Measurements from ENCODE around the gene PRRC2C. TPM values are rescaled to one million over a fixed set of nuclear protein-coding genes. Genes with fewer than 3 reads are reported as not detected.

Gene PRRC2C
- total RNA-seq, 1 experiment from 2014 or later: 208 TPM

DNA sequence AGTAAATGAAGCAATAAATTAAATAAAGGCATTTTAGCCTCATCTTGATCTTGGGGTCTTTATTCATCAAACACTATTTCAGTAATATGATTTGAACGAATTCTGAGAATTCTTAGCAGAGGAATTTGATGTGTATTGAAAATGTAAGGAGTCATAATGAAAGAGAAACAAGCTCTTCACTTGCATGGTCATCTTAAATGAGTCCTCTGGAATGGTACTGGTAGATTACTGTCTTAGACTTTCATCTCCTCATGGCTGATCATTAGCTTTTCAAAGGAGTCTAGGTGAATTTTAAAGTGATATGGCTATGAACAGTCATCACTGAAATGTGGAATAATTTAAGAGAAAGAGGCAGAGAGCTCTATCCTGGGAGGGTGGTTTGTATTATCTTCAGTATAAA, 30.0 kb downstream of the PRRC2C start:
- intact Hi-C loops (cut with micrococcal nuclease; ENCODE audit: unreplicated experiment): no loop called here
- Histone ChIP-seq H3K36me3 (ENCODE audit: control insufficient read depth, insufficient read depth, low read length) (no peaks in the 10 kb centered on the region; the same call in 1 of the 2 replicates), H3K4me3 (ENCODE audit: low read depth, low read length) (no peak overlapping the region), H3K9me3 (no peaks in the 10 kb centered on the region), H3K4me1 (no peaks in the 10 kb centered on the region), H3K27me3 (replicated peaks; ENCODE audit: control insufficient read depth, insufficient read depth, low read length) (no peaks in the 10 kb centered on the region)
- no peak overlapping the region for H3K27ac Mint-ChIP-seq (ENCODE audit: unreplicated experiment)
- no peaks in the 10 kb centered on the region for H3K9me3 Mint-ChIP-seq (ENCODE audit: unreplicated experiment)
- CTCF ChIA-PET: no interaction called here
- peaks cover 15% of the 10 kb centered on the region for H3K4me1 Mint-ChIP-seq (ENCODE audit: low read depth, unreplicated experiment)
- POLR2A ChIA-PET: no interaction called here
- no peaks in the 10 kb centered on the region for H3K27me3 Mint-ChIP-seq (ENCODE audit: insufficient read depth, unreplicated experiment)
- H3K4me3 Mint-ChIP-seq (ENCODE audit: unreplicated experiment): no peak overlapping the region
- TF ChIP-seq, protein P1, sequence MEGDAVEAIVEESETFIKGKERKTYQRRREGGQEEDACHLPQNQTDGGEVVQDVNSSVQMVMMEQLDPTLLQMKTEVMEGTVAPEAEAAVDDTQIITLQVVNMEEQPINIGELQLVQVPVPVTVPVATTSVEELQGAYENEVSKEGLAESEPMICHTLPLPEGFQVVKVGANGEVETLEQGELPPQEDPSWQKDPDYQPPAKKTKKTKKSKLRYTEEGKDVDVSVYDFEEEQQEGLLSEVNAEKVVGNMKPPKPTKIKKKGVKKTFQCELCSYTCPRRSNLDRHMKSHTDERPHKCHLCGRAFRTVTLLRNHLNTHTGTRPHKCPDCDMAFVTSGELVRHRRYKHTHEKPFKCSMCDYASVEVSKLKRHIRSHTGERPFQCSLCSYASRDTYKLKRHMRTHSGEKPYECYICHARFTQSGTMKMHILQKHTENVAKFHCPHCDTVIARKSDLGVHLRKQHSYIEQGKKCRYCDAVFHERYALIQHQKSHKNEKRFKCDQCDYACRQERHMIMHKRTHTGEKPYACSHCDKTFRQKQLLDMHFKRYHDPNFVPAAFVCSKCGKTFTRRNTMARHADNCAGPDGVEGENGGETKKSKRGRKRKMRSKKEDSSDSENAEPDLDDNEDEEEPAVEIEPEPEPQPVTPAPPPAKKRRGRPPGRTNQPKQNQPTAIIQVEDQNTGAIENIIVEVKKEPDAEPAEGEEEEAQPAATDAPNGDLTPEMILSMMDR (IDR thresholded peaks at IDR 0.05; ENCODE audit: insufficient read depth in 1 of 2, low read depth in 1 of 2, low read length in 1 of 2, severe bottlenecking in 1 of 2, unreplicated experiment in 1 of 2): no peak
- BruUV-seq (replicated peaks): no TSS peak
- H3K36me3 Mint-ChIP-seq (ENCODE audit: insufficient read depth, unreplicated experiment): peaks cover 62% of the 10 kb centered on the region
- no peak for DNase-seq

DNA sequence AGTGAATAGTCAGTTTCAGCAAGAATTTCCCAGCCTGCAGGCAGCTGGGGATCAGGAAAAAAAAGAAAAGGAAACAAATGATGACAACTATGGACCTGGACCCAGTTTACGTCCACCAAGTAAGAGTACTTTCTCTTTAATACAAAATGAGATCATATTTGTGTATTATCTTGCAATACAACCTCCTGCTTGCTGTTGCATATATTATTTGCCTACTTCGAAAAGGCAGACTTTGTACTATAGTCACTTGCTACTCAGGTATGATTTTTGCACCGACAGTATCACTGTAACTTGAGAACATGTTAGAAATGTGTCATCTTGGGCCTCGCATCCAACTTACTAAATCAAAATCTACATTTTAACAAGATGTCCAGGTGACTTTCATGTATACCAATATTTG, 30.4 kb downstream of the PRRC2C start:
- intact Hi-C loops (cut with micrococcal nuclease; ENCODE audit: unreplicated experiment): no loop called here
- ChIA-PET CTCF (no interaction called here), POLR2A (no interaction called here)
- no peaks in the 10 kb centered on the region for H3K9me3 ChIP-seq
- DNase-seq: no peak
- H3K36me3 ChIP-seq (ENCODE audit: control insufficient read depth, insufficient read depth, low read length): no peaks in the 10 kb centered on the region; the same call in 1 of the 2 replicates
- Mint-ChIP-seq H3K4me1 (ENCODE audit: low read depth, unreplicated experiment) (peaks cover 15% of the 10 kb centered on the region), H3K36me3 (ENCODE audit: insufficient read depth, unreplicated experiment) (peaks cover 64% of the 10 kb centered on the region), H3K27me3 (ENCODE audit: insufficient read depth, unreplicated experiment) (no peaks in the 10 kb centered on the region), H3K4me3 (ENCODE audit: unreplicated experiment) (no peak overlapping the region), H3K9me3 (ENCODE audit: unreplicated experiment) (no peaks in the 10 kb centered on the region), H3K27ac (ENCODE audit: unreplicated experiment) (no peak overlapping the region)
- no peaks in the 10 kb centered on the region for H3K4me1 ChIP-seq
- BruUV-seq (replicated peaks): no TSS peak
- H3K27me3 ChIP-seq (replicated peaks; ENCODE audit: control insufficient read depth, insufficient read depth, low read length): no peaks in the 10 kb centered on the region
- TF ChIP-seq, protein P1 (IDR thresholded peaks at IDR 0.05; ENCODE audit: insufficient read depth in 1 of 2, low read depth in 1 of 2, low read length in 1 of 2, severe bottlenecking in 1 of 2, unreplicated experiment in 1 of 2): no peak
- H3K4me3 ChIP-seq (ENCODE audit: low read depth, low read length): no peak overlapping the region

DNA sequence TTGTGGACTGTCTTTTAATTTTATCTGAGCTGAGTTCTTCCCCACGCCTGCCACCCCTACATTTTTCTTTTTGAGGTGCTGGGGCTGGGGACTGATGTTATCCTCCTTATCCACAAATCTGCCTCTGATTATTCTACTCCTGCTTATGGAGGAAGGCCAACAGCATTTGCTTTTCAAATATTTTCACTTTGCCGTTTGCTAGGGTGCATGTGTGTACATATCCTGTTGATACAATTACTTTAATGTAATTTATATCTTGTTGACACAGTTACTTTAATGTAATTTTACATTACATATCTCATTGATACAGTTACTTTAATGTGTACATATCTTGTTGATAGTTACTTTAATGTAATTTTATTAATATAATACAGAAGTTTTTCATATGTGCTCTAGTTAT, 36.2 kb downstream of the PRRC2C start:
- TF ChIP-seq, protein P1 (IDR thresholded peaks at IDR 0.05; ENCODE audit: insufficient read depth in 1 of 2, low read depth in 1 of 2, low read length in 1 of 2, severe bottlenecking in 1 of 2, unreplicated experiment in 1 of 2): no peak
- Mint-ChIP-seq H3K27ac (ENCODE audit: unreplicated experiment) (no peak overlapping the region), H3K4me1 (ENCODE audit: low read depth, unreplicated experiment) (no peaks in the 10 kb centered on the region), H3K36me3 (ENCODE audit: insufficient read depth, unreplicated experiment) (peaks cover 83% of the 10 kb centered on the region), H3K9me3 (ENCODE audit: unreplicated experiment) (no peaks in the 10 kb centered on the region), H3K27me3 (ENCODE audit: insufficient read depth, unreplicated experiment) (no peaks in the 10 kb centered on the region), H3K4me3 (ENCODE audit: unreplicated experiment) (no peak overlapping the region)
- Histone ChIP-seq H3K27me3 (replicated peaks; ENCODE audit: control insufficient read depth, insufficient read depth, low read length) (no peaks in the 10 kb centered on the region), H3K4me3 (ENCODE audit: low read depth, low read length) (no peak overlapping the region), H3K9me3 (no peaks in the 10 kb centered on the region), H3K36me3 (ENCODE audit: control insufficient read depth, insufficient read depth, low read length) (peaks cover 1% of the 10 kb centered on the region), H3K4me1 (no peaks in the 10 kb centered on the region)
- ChIA-PET POLR2A (no interaction called here), CTCF (no interaction called here)
- no TSS peak for BruUV-seq (replicated peaks)
- no peak for DNase-seq
- intact Hi-C loops (cut with micrococcal nuclease; ENCODE audit: unreplicated experiment): no loop called here

Data from Caco-2 (cell line).